Hepatocyte (in vitro differentiated cells): ENCODE data around the gene KRTAP10-1.

ENCODE experiments used
- CTCF ChIP-seq: fragments of 200-600 bp; sonication (generic); IDR thresholded peaks from 2 replicates; pipeline ENCODE4 v1.5.1; 2016; ENCODE audit warnings: antibody characterized with exemption, mild to moderate bottlenecking; ENCODE audit not compliant: poor library complexity
- EZH2 ChIP-seq: fragments of 200-600 bp; sonication (generic); IDR thresholded peaks from 2 replicates; pipeline ENCODE4 v1.6.1; 2016; ENCODE audit warnings: antibody characterized with exemption, mild to moderate bottlenecking, borderline replicate concordance
- EZH2phosphoT487 ChIP-seq: fragments of 200-600 bp; sonication (generic); IDR thresholded peaks from one replicate; pipeline ENCODE4 v1.6.1; 2018; ENCODE audit warnings: antibody characterized with exemption, mild to moderate bottlenecking, low read depth, moderate library complexity; ENCODE audit not compliant: unreplicated experiment, severe bottlenecking

- TF ChIP-seq CTCF = no peak
- TF ChIP-seq EZH2phosphoT487 = no peak
- TF ChIP-seq EZH2 = no peak
Measured at GRCh38 chr21:44564886-44565598, 25.0 kb upstream of the KRTAP10-1 start.
